Naive thymus-derived CD4-positive, alpha-beta T cell (primary cell): ENCODE measurements around the gene PPARG. TPM values are rescaled to one million over a fixed set of nuclear protein-coding genes. Genes with fewer than 3 reads are reported as not detected.
"Not testable (repeated sequence)": the region's sequence is repeated elsewhere in the genome, so short reads cannot be mapped to it uniquely, and the experiment has no call there.

Source experiments
- ATAC-seq: fragments of 150-1000 bp; cut with Tn5 transposase; 2 replicates; pipeline ENCODE4 v1.10.0; 2021; ENCODE audit warnings: mild to moderate bottlenecking, moderate library complexity
- CTCF ChIA-PET: fragments of 350-600 bp; sonication (Branson Sonifier 250); formaldehyde crosslinking; loops from one replicate; lab custom pipeline; 2021; ENCODE audit warnings: antibody characterized with exemption; lab: Charles Lee
- POLR2A ChIA-PET: fragments of 350-600 bp; sonication (Branson Sonifier 250); formaldehyde crosslinking; loops from one replicate; lab custom pipeline; 2021; ENCODE audit warnings: antibody characterized with exemption, inconsistent platforms; lab: Charles Lee
- DNase-seq, 9 donors: peaks; one replicate each; pipeline versions ENCODE4 v3.0.0 to v3.0.0-alpha.2; 2020 to 2022; ENCODE audit warnings: mixed read lengths in 1 of 9
- H3K27ac ChIP-seq: one replicate; pipeline ENCODE4 v1.7.0; 2013; ENCODE audit warnings: mild to moderate bottlenecking, low read depth, low read length, moderate library complexity
- H3K27me3 ChIP-seq, 2 donors: one replicate each; pipeline ENCODE4 v1.7.0; 2013; ENCODE audit warnings: low read length in 2 of 2, mild to moderate bottlenecking in 2 of 2, moderate library complexity in 2 of 2; ENCODE audit not compliant: control insufficient read depth in 2 of 2, insufficient read depth in 2 of 2
- H3K36me3 ChIP-seq, 3 experiments: 1 replicate in 2 of 3; 2 replicates in 1 of 3; pipeline ENCODE4 v1.7.0; 2013; ENCODE audit warnings: low read length in 3 of 3, mild to moderate bottlenecking in 3 of 3, moderate library complexity in 1 of 3; ENCODE audit not compliant: insufficient read depth in 3 of 3, control insufficient read depth in 2 of 3
- H3K4me1 ChIP-seq, 2 donors: one replicate each; pipeline ENCODE4 v1.7.0; 2013; ENCODE audit warnings: low read length in 2 of 2, mild to moderate bottlenecking in 2 of 2, moderate library complexity in 1 of 2; ENCODE audit not compliant: control insufficient read depth in 2 of 2, insufficient read depth in 2 of 2
- H3K4me3 ChIP-seq: 2 replicates; pipeline ENCODE4 v1.7.0; 2013; ENCODE audit warnings: mild to moderate bottlenecking, low read length
- H3K9me3 ChIP-seq, 3 experiments: 1 replicate in 2 of 3; 2 replicates in 1 of 3; pipeline ENCODE4 v1.7.0; 2013; ENCODE audit warnings: low read length in 3 of 3; ENCODE audit not compliant: control insufficient read depth in 2 of 3
- H3K27ac Mint-ChIP-seq, 9 donors: one replicate each; pipeline ENCODE4 v1.8.0; 2020 to 2022; ENCODE audit warnings: mixed read lengths in 9 of 9, mild to moderate bottlenecking in 8 of 9, moderate library complexity in 5 of 9, inconsistent platforms in 2 of 9
- H3K27me3 Mint-ChIP-seq, 5 donors: one replicate each; pipeline ENCODE4 v1.8.0; 2021 to 2022; ENCODE audit warnings: mixed read lengths in 5 of 5, mild to moderate bottlenecking in 1 of 5
- H3K36me3 Mint-ChIP-seq, 5 donors: one replicate each; pipeline ENCODE4 v1.8.0; 2020 to 2022; ENCODE audit warnings: mixed read lengths in 5 of 5, mild to moderate bottlenecking in 3 of 5, inconsistent platforms in 1 of 5
- H3K4me1 Mint-ChIP-seq, 7 donors: one replicate each; pipeline ENCODE4 v1.8.0; 2020 to 2022; ENCODE audit warnings: mixed read lengths in 7 of 7, mild to moderate bottlenecking in 3 of 7, inconsistent platforms in 1 of 7
- H3K4me3 Mint-ChIP-seq, 10 donors: one replicate each; pipeline ENCODE4 v1.8.0; 2020 to 2022; ENCODE audit warnings: mild to moderate bottlenecking in 10 of 10, mixed read lengths in 10 of 10, moderate library complexity in 6 of 10, inconsistent platforms in 2 of 10
- H3K9me3 Mint-ChIP-seq, 11 donors: one replicate each; pipeline ENCODE4 v1.8.0; 2020 to 2022; ENCODE audit warnings: mixed read lengths in 11 of 11, mild to moderate bottlenecking in 4 of 11, inconsistent platforms in 1 of 11, moderate library complexity in 1 of 11
- intact Hi-C, 2 donors: fragments of 100-400 bp; cut with micrococcal nuclease; formaldehyde crosslinking; loops; one replicate each; pipeline ENCODE4 v1.15.1; 2023
- polyA plus RNA-seq, 2 donors: library from polyadenylated mRNA; unstranded; fragments of 300-500 nt; fragmentation: Illumina TruSeq; gene quantifications; one replicate each; pipeline ENCODE4 v1.2.3, GENCODE V29; 2021
- total RNA-seq, 6 experiments: library from RNA in 5 of 6; stranded (reverse) in 5 of 6; gene quantifications; 1 replicate in 5 of 6; 2 replicates in 1 of 6; pipeline ENCODE4 v1.2.3 and lab custom pipeline; 2021 to 2026

Gene PPARG
- total and polyA plus RNA-seq, 7 experiments from 2014 or later: 0.37 to 2.1 (median 0.51) TPM; not detected in 3

GRCh38 chr3:12252889-12253288, 36.0 kb upstream of the PPARG start:
- H3K27me3 Mint-ChIP-seq: peaks cover 7 to 42% (median 19%) of the 10 kb centered on the region in 5 donors
- peaks cover 2 to 20% (median 10%) of the 10 kb centered on the region in 11 donors for H3K9me3 Mint-ChIP-seq
- intact Hi-C loops: no loop called here
- H3K4me3 Mint-ChIP-seq: no peak overlapping the region
- no peak overlapping the region for H3K27ac Mint-ChIP-seq
- Histone ChIP-seq H3K27ac (no peak overlapping the region), H3K36me3 (no peaks in the 10 kb centered on the region), H3K9me3 (no peaks in the 10 kb centered on the region), H3K27me3 (no peaks in the 10 kb centered on the region), H3K4me1 (no peaks in the 10 kb centered on the region), H3K4me3 (no peak overlapping the region)
- H3K36me3 Mint-ChIP-seq: peaks cover 0 to 10% (median 0%) of the 10 kb centered on the region in 5 donors
- DNase-seq (no peak), ATAC-seq (no peak)
- H3K4me1 Mint-ChIP-seq: peaks cover 0 to 3% (median 0%) of the 10 kb centered on the region in 7 donors
- ChIA-PET POLR2A (no interaction called here), CTCF (no interaction called here)

GRCh38 chr3:12253516-12254343, 35.1 kb upstream of the PPARG start:
- ATAC-seq (peak; percentile 29), DNase-seq (no peak)
- Histone ChIP-seq H3K4me1 (no peaks in the 10 kb centered on the region), H3K27me3 (no peaks in the 10 kb centered on the region), H3K4me3 (no peak overlapping the region), H3K9me3 (no peaks in the 10 kb centered on the region), H3K36me3 (no peaks in the 10 kb centered on the region), H3K27ac (no peak overlapping the region)
- intact Hi-C loops: no loop called here
- H3K36me3 Mint-ChIP-seq: peaks cover 0 to 10% (median 0%) of the 10 kb centered on the region in 5 donors
- POLR2A ChIA-PET: interaction anchor here (0.6 kb wide), 1 partner anchor 1352 kb away, joined by 3 read pairs; no protein-coding TSS in a partner anchor
- no peak overlapping the region for H3K27ac Mint-ChIP-seq
- H3K4me3 Mint-ChIP-seq: no peak overlapping the region
- H3K9me3 Mint-ChIP-seq: peaks cover 2 to 16% (median 10%) of the 10 kb centered on the region in 11 donors
- peaks cover 0 to 3% (median 0%) of the 10 kb centered on the region in 7 donors for H3K4me1 Mint-ChIP-seq
- CTCF ChIA-PET: no interaction called here
- peaks cover 7 to 41% (median 20%) of the 10 kb centered on the region in 5 donors for H3K27me3 Mint-ChIP-seq

GRCh38 chr3:12255393-12255792, 33.5 kb upstream of the PPARG start:
- H3K36me3 ChIP-seq: no peaks in the 10 kb centered on the region
- CTCF ChIA-PET: no interaction called here
- no peaks in the 10 kb centered on the region for H3K36me3 Mint-ChIP-seq
- no peaks in the 10 kb centered on the region for H3K27me3 ChIP-seq
- H3K27me3 Mint-ChIP-seq: peaks cover 7 to 30% (median 15%) of the 10 kb centered on the region in 5 donors
- intact Hi-C loops: no loop called here
- H3K4me1 Mint-ChIP-seq: peaks cover 0 to 3% (median 0%) of the 10 kb centered on the region in 7 donors
- H3K9me3 ChIP-seq: no peaks in the 10 kb centered on the region
- ATAC-seq (no peak), DNase-seq (no peak)
- no peak overlapping the region for H3K4me3 ChIP-seq
- no peaks in the 10 kb centered on the region for H3K4me1 ChIP-seq
- H3K4me3 Mint-ChIP-seq: no peak overlapping the region
- H3K27ac ChIP-seq: no peak overlapping the region
- no peak overlapping the region for H3K27ac Mint-ChIP-seq
- H3K9me3 Mint-ChIP-seq: peaks cover 0 to 4% (median under 1%) of the 10 kb centered on the region in 11 donors
- POLR2A ChIA-PET: no interaction called here

GRCh38 chr3:12258911-12259310, 30.0 kb upstream of the PPARG start:
- no peak overlapping the region for H3K4me3 Mint-ChIP-seq
- no peak overlapping the region for H3K4me3 ChIP-seq
- H3K27ac ChIP-seq: no peak overlapping the region
- no peaks in the 10 kb centered on the region for H3K36me3 Mint-ChIP-seq
- DNase-seq: no peak
- H3K4me1 ChIP-seq: no peaks in the 10 kb centered on the region
- H3K4me1 Mint-ChIP-seq: peaks cover 0 to 2% (median 0%) of the 10 kb centered on the region in 7 donors
- POLR2A ChIA-PET: no interaction called here
- ATAC-seq: no peak
- no peaks in the 10 kb centered on the region for H3K9me3 Mint-ChIP-seq
- CTCF ChIA-PET: no interaction called here
- H3K27me3 ChIP-seq: no peaks in the 10 kb centered on the region
- H3K9me3 ChIP-seq: no peaks in the 10 kb centered on the region
- no peak overlapping the region for H3K27ac Mint-ChIP-seq
- H3K27me3 Mint-ChIP-seq: peaks cover 7 to 30% (median 19%) of the 10 kb centered on the region in 5 donors
- intact Hi-C loops: no loop called here
- H3K36me3 ChIP-seq: no peaks in the 10 kb centered on the region

GRCh38 chr3:12262173-12262572, 26.7 kb upstream of the PPARG start:
- H3K4me3 ChIP-seq, ATAC-seq, H3K4me1 Mint-ChIP-seq, H3K27ac ChIP-seq, DNase-seq, CTCF ChIA-PET, H3K4me1 ChIP-seq, H3K27me3 ChIP-seq, intact Hi-C loops, H3K36me3 Mint-ChIP-seq, H3K9me3 Mint-ChIP-seq, H3K9me3 ChIP-seq, H3K27ac Mint-ChIP-seq, H3K4me3 Mint-ChIP-seq, H3K36me3 ChIP-seq, POLR2A ChIA-PET: not testable (repeated sequence)
- H3K27me3 Mint-ChIP-seq: peaks cover 12 to 23% (median 17%) of the 10 kb centered on the region in 5 donors

GRCh38 chr3:12265508-12265907, 23.4 kb upstream of the PPARG start:
- ATAC-seq: no peak
- H3K27ac Mint-ChIP-seq: no peak overlapping the region
- Histone ChIP-seq H3K36me3 (no peaks in the 10 kb centered on the region), H3K9me3 (no peaks in the 10 kb centered on the region), H3K4me3 (no peak overlapping the region), H3K27me3 (no peaks in the 10 kb centered on the region), H3K4me1 (no peaks in the 10 kb centered on the region), H3K27ac (no peak overlapping the region)
- H3K4me3 Mint-ChIP-seq: no peak overlapping the region
- ChIA-PET CTCF (no interaction called here), POLR2A (no interaction called here)
- DNase-seq: no peak
- H3K36me3 Mint-ChIP-seq: no peaks in the 10 kb centered on the region
- H3K27me3 Mint-ChIP-seq: peaks cover 0 to 21% (median 0%) of the 10 kb centered on the region in 5 donors
- H3K9me3 Mint-ChIP-seq: no peaks in the 10 kb centered on the region
- H3K4me1 Mint-ChIP-seq: no peaks in the 10 kb centered on the region
- intact Hi-C loops: no loop called here

- Mint-ChIP-seq H3K27ac (no peak overlapping the region), H3K4me3 (no peak overlapping the region), H3K9me3 (no peaks in the 10 kb centered on the region), H3K36me3 (no peaks in the 10 kb centered on the region), H3K4me1 (no peaks in the 10 kb centered on the region), H3K27me3 (peaks cover 0 to 21% (median 0%) of the 10 kb centered on the region in 5 donors)
- Histone ChIP-seq H3K36me3 (no peaks in the 10 kb centered on the region), H3K27ac (no peak overlapping the region), H3K9me3 (no peaks in the 10 kb centered on the region), H3K27me3 (no peaks in the 10 kb centered on the region), H3K4me1 (no peaks in the 10 kb centered on the region), H3K4me3 (no peak overlapping the region)
- ChIA-PET CTCF (no interaction called here), POLR2A (no interaction called here)
- DNase-seq (no peak), ATAC-seq (no peak)
- intact Hi-C loops: no loop called here
Observed at GRCh38 chr3:12266038-12266437, 22.8 kb upstream of the PPARG start.
